ENCODE results near the gene TOMM20L. TPM values are rescaled to one million over a fixed set of nuclear protein-coding genes. Genes with fewer than 3 reads are reported as not detected.
"Not testable (repeated sequence)": the region's sequence is repeated elsewhere in the genome, so short reads cannot be mapped to it uniquely, and the experiment has no call there.

The TOMM20L gene
- total RNA-seq, 2 donors from 2014 or later: not detected

GRCh38 chr14:58414845-58415244, 19.1 kb downstream of the TOMM20L start:
- TF ChIP-seq, protein P1, sequence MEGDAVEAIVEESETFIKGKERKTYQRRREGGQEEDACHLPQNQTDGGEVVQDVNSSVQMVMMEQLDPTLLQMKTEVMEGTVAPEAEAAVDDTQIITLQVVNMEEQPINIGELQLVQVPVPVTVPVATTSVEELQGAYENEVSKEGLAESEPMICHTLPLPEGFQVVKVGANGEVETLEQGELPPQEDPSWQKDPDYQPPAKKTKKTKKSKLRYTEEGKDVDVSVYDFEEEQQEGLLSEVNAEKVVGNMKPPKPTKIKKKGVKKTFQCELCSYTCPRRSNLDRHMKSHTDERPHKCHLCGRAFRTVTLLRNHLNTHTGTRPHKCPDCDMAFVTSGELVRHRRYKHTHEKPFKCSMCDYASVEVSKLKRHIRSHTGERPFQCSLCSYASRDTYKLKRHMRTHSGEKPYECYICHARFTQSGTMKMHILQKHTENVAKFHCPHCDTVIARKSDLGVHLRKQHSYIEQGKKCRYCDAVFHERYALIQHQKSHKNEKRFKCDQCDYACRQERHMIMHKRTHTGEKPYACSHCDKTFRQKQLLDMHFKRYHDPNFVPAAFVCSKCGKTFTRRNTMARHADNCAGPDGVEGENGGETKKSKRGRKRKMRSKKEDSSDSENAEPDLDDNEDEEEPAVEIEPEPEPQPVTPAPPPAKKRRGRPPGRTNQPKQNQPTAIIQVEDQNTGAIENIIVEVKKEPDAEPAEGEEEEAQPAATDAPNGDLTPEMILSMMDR (IDR thresholded peaks at IDR 0.05): no peak
- peaks cover 41% of the 10 kb centered on the region for H3K36me3 ChIP-seq
- no peak overlapping the region for H3K27ac ChIP-seq
- H3K27me3 ChIP-seq: no peaks in the 10 kb centered on the region
- peaks cover 0 to 4% of the 10 kb centered on the region in 2 donors for H3K4me1 ChIP-seq
- no peak overlapping the region for H3K4me3 ChIP-seq
- no peak for DNase-seq (ENCODE audit: low spot score)
- H3K9me3 ChIP-seq: no peaks in the 10 kb centered on the region

DNA sequence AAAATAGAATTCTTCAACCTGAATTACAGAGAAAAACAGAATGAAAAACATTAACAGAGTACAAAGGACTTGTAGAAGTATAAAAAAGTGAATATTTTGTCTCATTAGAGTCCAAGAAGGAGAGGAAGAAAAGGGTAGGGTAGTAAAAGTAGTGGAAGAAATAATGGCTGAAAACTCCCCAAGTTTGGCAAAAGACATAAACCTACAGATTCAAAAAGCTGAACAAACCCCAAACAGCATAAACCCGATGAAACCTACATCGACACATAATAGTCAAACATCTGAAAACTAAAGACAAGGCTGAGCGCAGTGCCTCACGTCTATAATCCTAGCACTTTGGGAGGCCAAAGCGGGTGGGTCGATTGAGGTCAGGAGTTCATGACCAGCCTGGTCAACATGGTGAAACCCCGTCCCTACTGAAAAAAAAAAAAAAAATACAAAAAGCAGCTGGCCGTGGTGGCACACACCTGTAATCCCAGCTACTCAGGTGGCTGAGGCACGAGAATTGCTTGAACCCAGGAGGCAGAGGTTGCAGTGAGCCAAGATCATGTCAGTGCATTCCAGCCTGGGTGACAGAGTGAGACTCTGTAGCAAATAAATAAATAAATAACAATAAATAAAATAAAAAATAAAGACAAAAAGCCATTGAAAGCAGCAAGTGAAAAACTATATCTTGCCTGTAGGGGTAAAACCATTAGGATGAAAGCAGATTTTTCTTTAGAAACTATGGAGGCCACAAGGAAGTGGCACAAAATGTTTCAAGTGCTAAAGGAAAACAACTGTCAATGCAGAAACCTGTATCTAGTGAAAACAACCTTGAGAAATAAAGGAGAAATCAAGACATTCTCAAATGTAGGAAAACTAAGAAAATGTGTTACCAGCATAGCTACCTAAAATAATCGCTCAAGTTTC, 20.2 kb downstream of the TOMM20L start:
- TF ChIP-seq, protein P1 (IDR thresholded peaks at IDR 0.05): no peak
- no peak overlapping the region for H3K27ac ChIP-seq
- H3K4me3 ChIP-seq: no peak overlapping the region
- no peaks in the 10 kb centered on the region for H3K9me3 ChIP-seq
- DNase-seq (ENCODE audit: low spot score): no peak
- peaks cover 32% of the 10 kb centered on the region for H3K36me3 ChIP-seq
- H3K4me1 ChIP-seq: peaks cover 0 to 4% of the 10 kb centered on the region in 2 donors
- no peaks in the 10 kb centered on the region for H3K27me3 ChIP-seq

- not testable (repeated sequence) for DNase-seq (ENCODE audit: low spot score); H3K27me3 ChIP-seq; H3K4me3 ChIP-seq; H3K9me3 ChIP-seq; H3K4me1 ChIP-seq; H3K27ac ChIP-seq
- peaks cover 23% of the 10 kb centered on the region for H3K36me3 ChIP-seq
Observed at GRCh38 chr14:58416934-58417333, 21.2 kb downstream of the TOMM20L start.

GRCh38 chr14:58426670-58427280, 31.0 kb downstream of the TOMM20L start:
- TF ChIP-seq, protein P1 (IDR thresholded peaks at IDR 0.05): no peak
- H3K4me3 ChIP-seq: peak overlapping the region; percentile 85 to 87
- DNase-seq (ENCODE audit: low spot score): peak; percentile 62
- no peaks in the 10 kb centered on the region for H3K9me3 ChIP-seq
- H3K27me3 ChIP-seq: no peaks in the 10 kb centered on the region
- H3K4me1 ChIP-seq: peaks cover 0 to 28% of the 10 kb centered on the region in 2 donors
- H3K36me3 ChIP-seq: peaks cover 18% of the 10 kb centered on the region
- peak overlapping the region; percentile 92 to 97 for H3K27ac ChIP-seq

- H3K36me3 ChIP-seq: peaks cover 19% of the 10 kb centered on the region
- peaks cover 0 to 28% of the 10 kb centered on the region in 2 donors for H3K4me1 ChIP-seq
- H3K27me3 ChIP-seq: no peaks in the 10 kb centered on the region
- peak; percentile 97 for DNase-seq (ENCODE audit: low spot score)
- peak within 1 kb of the TSS; percentile 85 to 87 for H3K4me3 ChIP-seq
- peak within 1 kb of the TSS; percentile 92 to 97 for H3K27ac ChIP-seq
- no peaks in the 10 kb centered on the region for H3K9me3 ChIP-seq
- TF ChIP-seq, protein P1 (IDR thresholded peaks at IDR 0.05): no peak
Observed at GRCh38 chr14:58427281-58428117, 31.8 kb downstream of the TOMM20L start, which contains the start of the genes KIAA0586 and TIMM9. KIAA0586 (plus strand) TSS chr14:58427719; CDS start chr14:58428265, 546 bp downstream. TIMM9 (minus strand) TSS chr14:58427531; CDS start chr14:58411945, 15,586 bp downstream.

Data from right atrium auricular region (tissue), 2 donors.